ENCODE data around the gene TRMT11. TPM values are rescaled to one million over a fixed set of nuclear protein-coding genes. Genes with fewer than 3 reads are reported as not detected.

TRMT11 gene
- total RNA-seq, 4 donors from 2014 or later = 13.3 to 49.7 (median 22.3) TPM

DNA sequence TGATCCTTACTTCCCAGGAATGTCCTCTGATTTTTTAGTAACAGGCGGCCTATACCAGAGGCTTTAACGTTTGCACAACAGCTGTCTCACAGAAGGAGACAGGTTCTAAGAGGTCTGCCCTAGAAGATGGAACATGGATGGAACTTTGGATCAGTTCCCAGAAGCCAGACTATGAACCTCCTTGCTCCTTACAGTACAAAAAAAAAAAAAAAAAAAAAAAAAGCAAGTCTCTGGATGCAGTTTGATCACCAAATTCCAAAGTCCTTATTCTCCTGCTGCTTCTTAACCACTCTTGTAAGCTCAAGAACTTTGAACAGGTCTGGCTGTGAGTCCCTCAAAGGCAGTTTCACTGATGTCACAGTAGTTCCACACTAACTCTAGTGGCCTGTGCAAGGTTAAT is 2.0 kb upstream of the TRMT11 start:
- H3K9me3 ChIP-seq = no peaks in the 10 kb centered on the region
- no peak for ATAC-seq
- no peak overlapping the region for H3K4me3 ChIP-seq
- peaks cover 0 to 34% (median 2%) of the 10 kb centered on the region in 3 donors for H3K4me1 ChIP-seq
- 57% methylated on average over 2 of the region's 2 CpGs; no CpG with 5 or more reads in 1 of the 2 donors for WGBS, 2 donors (ENCODE audit: low coverage in 1 of 2)
- no peaks in the 10 kb centered on the region for H3K27me3 ChIP-seq
- peaks cover 0 to 13% of the 10 kb centered on the region in 2 donors for H3K36me3 ChIP-seq
- TF ChIP-seq EP300 (IDR thresholded peaks at IDR 0.05) = no peak
- TF ChIP-seq, protein P1, sequence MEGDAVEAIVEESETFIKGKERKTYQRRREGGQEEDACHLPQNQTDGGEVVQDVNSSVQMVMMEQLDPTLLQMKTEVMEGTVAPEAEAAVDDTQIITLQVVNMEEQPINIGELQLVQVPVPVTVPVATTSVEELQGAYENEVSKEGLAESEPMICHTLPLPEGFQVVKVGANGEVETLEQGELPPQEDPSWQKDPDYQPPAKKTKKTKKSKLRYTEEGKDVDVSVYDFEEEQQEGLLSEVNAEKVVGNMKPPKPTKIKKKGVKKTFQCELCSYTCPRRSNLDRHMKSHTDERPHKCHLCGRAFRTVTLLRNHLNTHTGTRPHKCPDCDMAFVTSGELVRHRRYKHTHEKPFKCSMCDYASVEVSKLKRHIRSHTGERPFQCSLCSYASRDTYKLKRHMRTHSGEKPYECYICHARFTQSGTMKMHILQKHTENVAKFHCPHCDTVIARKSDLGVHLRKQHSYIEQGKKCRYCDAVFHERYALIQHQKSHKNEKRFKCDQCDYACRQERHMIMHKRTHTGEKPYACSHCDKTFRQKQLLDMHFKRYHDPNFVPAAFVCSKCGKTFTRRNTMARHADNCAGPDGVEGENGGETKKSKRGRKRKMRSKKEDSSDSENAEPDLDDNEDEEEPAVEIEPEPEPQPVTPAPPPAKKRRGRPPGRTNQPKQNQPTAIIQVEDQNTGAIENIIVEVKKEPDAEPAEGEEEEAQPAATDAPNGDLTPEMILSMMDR (IDR thresholded peaks at IDR 0.05) = no peak
- TF ChIP-seq POLR2A (IDR thresholded peaks at IDR 0.05) = no peak
- TF ChIP-seq POLR2AphosphoS5 (IDR thresholded peaks at IDR 0.05) = no peak
- no peak overlapping the region for H3K27ac ChIP-seq

DNA sequence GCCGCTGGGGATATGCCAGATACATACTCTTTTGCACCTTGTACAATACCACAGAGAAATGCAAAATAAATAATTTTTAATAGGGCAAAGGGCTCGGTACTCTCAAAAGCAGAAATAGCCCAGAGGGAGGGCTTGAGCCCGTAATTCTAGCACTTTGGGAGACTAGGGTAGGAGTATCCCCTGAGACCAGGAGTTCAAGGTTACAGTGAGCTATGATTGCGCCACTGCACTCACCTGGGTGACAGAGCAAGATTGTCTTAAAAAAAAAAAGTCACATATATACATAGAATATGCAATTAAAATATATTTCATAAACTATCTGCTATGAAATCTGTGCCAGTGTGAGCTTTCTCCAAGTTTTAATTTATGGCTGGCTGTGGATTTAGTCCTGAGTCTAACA is 818 bp upstream of the TRMT11 start:
- Histone ChIP-seq H3K27ac (peak overlapping the region in 3 of 4 donors; percentile 80 to 89 (median 85)), H3K9me3 (no peaks in the 10 kb centered on the region), H3K4me3 (peak overlapping the region; percentile 89 to 95), H3K27me3 (no peaks in the 10 kb centered on the region), H3K36me3 (peaks cover 0 to 7% of the 10 kb centered on the region in 2 donors), H3K4me1 (peaks cover 0 to 46% (median 2%) of the 10 kb centered on the region in 3 donors)
- no peak for ATAC-seq
- no peak for TF ChIP-seq POLR2A (IDR thresholded peaks at IDR 0.05)
- TF ChIP-seq EP300 (IDR thresholded peaks at IDR 0.05) = no peak
- TF ChIP-seq, protein P1 (IDR thresholded peaks at IDR 0.05) = no peak
- TF ChIP-seq POLR2AphosphoS5 (IDR thresholded peaks at IDR 0.05) = no peak
- WGBS, 2 donors (ENCODE audit: low coverage in 1 of 2) = 67 to 82% methylated on average over 2 to 4 of the region's 4 CpGs

DNA sequence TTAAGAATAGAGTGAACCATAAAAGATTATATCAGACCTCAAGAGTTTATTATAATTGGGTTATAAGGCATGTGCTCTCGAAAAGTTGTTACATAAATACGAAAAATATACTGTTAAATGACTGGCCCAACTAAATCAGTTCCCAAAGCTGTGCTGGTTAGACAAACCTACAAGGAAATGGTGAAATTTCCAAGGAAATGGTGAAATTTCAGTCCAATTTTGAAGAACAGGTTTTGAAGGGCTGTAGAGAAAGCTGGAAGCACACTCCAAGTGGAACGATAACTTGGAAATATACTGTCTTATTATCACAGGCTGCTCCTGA is 400 bp upstream of the TRMT11 start:
- 1 to 15% methylated on average over 2 to 3 of the region's 3 CpGs for WGBS, 2 donors (ENCODE audit: low coverage in 1 of 2)
- Histone ChIP-seq H3K36me3 (peaks cover 0 to 3% of the 10 kb centered on the region in 2 donors), H3K27me3 (no peaks in the 10 kb centered on the region), H3K4me3 (peak overlapping the region; percentile 89 to 95), H3K9me3 (no peaks in the 10 kb centered on the region), H3K4me1 (peaks cover 0 to 50% (median 2%) of the 10 kb centered on the region in 3 donors), H3K27ac (peak overlapping the region; percentile 80 to 91 (median 87))
- no peak for ATAC-seq
- no peak for TF ChIP-seq EP300 (IDR thresholded peaks at IDR 0.05)
- no peak for TF ChIP-seq POLR2AphosphoS5 (IDR thresholded peaks at IDR 0.05)
- TF ChIP-seq, protein P1 (IDR thresholded peaks at IDR 0.05) = no peak
- TF ChIP-seq POLR2A (IDR thresholded peaks at IDR 0.05) = no peak

DNA sequence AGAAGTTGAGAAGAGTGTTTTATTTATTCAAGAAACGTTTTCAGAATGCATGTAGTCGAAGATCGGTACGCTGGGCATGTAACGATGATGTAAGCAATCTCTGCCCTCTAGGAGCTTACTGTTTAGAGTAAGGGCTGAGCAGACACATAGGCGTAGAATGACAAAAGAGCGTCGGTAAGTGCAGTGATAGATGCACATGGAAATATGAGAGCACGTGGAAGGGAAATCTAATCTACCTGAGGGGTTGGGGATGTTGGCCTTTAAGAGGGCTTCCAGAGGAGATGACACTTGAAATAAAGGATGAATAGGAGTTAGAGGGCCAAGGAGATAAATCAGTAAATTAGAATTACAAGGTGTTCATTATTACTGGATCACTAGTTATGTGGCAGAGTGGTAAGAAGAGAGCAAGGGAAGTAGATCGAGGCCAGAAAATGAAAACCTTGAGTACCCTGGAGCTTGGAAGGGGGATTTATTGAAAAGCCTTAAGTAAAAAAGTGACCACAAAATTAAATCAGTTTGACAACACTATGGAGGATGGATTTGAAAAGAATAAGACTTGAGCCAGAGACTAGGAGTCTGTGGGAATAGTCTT is 782 bp downstream of the TRMT11 start:
- WGBS, 2 donors (ENCODE audit: low coverage in 1 of 2) = 14 to 15% methylated on average over 9 to 10 of the region's 10 CpGs
- TF ChIP-seq, protein P1 (IDR thresholded peaks at IDR 0.05) = no peak
- TF ChIP-seq EP300 (IDR thresholded peaks at IDR 0.05) (no peak), POLR2A (IDR thresholded peaks at IDR 0.05) (no peak), POLR2AphosphoS5 (IDR thresholded peaks at IDR 0.05) (no peak)
- Histone ChIP-seq H3K27me3 (no peaks in the 10 kb centered on the region), H3K4me3 (peak overlapping the region; percentile 89 to 95), H3K36me3 (no peaks in the 10 kb centered on the region), H3K9me3 (no peaks in the 10 kb centered on the region), H3K4me1 (peaks cover 0 to 62% (median 2%) of the 10 kb centered on the region in 3 donors), H3K27ac (peak overlapping the region; percentile 80 to 91 (median 87))
- no peak for ATAC-seq

DNA sequence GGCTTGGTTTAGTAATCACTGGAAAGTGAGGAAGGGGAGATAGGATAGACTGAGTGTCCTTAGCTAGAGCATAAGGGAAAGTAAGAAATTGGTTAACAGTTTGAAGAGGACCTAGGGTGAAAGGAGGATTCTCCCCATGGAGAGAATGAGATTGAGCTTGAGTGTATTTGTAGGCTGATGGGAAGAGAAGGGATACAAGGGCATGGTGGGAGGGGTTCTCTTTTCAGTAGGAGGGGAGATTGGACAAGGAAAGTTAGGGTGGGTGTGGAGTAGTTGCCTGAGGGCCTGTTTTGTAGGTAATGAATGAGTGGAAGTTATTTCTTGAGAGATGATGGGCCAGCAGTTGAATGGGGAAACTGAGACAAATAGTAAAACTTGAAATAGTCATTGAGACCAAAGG is 1.9 kb downstream of the TRMT11 start:
- Histone ChIP-seq H3K4me3 (no peak overlapping the region), H3K27ac (no peak overlapping the region), H3K4me1 (peaks cover 2 to 72% (median 3%) of the 10 kb centered on the region in 3 donors), H3K27me3 (no peaks in the 10 kb centered on the region), H3K36me3 (no peaks in the 10 kb centered on the region), H3K9me3 (no peaks in the 10 kb centered on the region)
- ATAC-seq = no peak
- TF ChIP-seq, protein P1 (IDR thresholded peaks at IDR 0.05) = no peak
- TF ChIP-seq EP300 (IDR thresholded peaks at IDR 0.05) (no peak), POLR2AphosphoS5 (IDR thresholded peaks at IDR 0.05) (no peak), POLR2A (IDR thresholded peaks at IDR 0.05) (no peak)
